GM18526 (cell line): ENCODE measurements around the gene SORBS1.

Experiments used
- POLR2A ChIP-seq: IDR thresholded peaks from 3 replicates; pipeline ENCODE4 v1.6.1; 2011; ENCODE audit not compliant: insufficient read length; ENCODE audit errors: extremely low read depth

Gene SORBS1

DNA sequence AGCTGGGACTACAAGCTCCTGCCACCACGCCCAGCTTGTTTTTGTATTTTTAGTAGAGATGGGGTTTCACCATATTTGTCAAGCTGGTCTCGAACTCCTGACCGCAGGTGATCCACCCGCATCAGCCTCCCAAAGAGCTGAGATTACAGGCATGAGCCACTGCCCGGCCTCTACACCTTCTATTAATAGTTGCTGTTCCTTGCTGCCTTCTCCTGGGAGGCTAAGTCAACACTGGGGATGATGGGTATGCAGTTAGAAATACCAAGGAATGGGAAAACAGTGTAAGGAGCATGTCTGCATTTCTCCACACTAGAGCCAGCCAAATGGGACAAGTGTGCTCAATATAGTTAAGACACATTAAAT, 173.1 kb downstream of the SORBS1 start:
- TF ChIP-seq POLR2A, result no peak

DNA sequence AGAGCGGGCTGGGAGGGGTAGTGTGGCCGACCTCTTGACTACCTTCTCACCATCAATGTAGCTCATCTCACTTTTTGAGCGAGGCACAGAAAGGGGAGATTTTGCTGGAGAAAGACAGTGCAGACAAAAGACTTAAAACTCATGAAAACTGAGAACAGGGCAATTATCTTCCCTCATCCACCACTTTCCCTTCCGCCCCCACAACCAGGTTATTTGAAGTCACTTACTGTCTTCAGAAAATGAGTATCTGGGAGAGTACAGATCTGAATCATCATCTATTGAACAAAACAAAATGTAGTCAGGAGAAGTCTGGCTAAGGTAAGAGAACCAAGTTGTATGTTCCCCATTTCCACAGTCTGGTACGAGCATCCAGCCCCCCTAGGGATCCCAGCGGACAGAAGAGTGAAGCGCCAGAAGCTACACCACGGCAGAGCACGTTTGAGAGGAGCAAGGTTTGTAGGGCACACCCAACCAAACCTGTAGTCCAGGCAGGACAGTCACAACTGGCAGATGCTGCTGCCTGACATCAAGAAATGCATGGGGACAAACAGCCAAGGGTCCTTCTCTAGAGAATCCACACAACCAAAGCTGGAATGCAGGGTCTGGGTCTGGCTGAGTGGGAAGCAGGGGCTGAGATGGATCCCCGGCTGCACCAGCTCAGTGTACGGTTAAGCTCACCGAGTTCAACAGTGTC, 177.0 kb downstream of the SORBS1 start:
- TF ChIP-seq POLR2A, result no peak

DNA sequence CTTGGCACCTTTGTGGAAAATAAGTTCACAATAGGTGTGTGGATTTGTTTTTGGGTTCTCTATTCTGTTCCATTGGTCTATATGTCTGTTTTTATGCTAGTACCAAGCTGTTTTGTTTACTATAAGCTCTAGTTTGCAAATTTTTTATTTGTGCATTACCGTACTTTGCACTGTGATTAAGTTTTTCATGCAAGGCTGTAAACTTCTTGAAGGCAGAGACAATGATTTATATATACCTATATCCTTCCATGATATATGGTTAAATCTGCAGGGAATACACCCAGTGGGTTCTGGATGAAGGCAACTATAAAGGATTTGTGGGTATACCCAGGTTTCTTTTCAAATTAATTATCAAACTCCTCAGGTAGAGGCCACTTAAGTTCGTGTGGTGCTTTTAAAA, 178.6 kb downstream of the SORBS1 start:
- TF ChIP-seq POLR2A, result no peak

DNA sequence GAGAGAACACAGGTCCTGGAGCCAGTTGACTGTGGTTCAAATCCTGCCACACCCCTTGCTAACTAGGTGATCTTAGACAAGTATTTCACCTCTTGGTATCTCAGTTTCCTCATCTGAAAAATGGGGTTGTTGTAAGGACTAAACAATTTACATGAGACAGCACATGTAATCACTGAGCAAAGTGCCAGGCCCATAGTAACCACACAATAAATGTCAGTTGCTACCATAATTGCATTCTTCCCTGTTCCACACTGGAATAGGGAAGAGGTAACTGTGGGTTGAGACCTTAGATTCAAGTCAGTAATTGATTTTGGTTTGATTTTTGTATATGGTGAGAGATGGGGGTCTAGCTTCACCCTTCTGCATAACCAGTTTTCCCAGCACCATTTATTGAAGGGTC, 179.0 kb downstream of the SORBS1 start:
- no peak for TF ChIP-seq POLR2A

DNA sequence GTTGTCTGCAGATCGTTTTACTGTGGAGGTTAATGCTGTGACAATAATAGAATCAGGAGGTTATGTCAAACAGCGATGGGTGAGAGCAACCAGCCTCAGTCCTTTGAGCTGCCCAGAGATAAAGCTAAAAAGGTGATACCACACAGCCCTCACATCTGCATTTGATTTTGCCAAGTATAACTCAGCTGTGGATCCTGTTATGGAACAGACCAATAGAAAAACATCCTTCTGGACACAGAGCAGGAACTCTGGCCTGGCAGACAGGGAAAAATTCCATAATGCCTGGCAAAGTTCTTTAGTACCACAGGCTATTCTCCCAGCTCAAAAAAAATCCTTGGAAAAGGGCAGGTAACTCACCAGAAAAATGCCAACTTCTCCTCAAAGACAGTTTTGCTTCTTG, 183.2 kb downstream of the SORBS1 start:
- TF ChIP-seq POLR2A, result no peak

DNA sequence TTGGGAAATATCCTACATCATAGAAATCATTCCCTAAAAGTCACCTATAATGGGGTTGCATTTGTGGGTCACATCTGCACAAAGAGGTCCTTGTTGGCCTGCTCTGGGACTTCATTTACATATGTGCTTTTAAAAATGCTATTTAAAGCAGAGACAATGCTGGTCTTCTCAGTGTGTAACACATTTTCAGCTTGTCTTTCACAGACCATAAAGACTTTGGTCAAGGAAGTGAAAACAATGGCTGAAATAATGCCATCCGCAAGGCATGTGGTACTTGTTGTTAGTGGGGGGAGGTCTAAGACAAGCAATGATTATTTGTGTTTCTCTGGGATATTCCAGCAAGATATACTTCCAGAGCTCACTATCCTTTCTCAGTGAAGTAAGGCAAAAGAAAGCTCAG, 185.8 kb downstream of the SORBS1 start:
- no peak for TF ChIP-seq POLR2A

DNA sequence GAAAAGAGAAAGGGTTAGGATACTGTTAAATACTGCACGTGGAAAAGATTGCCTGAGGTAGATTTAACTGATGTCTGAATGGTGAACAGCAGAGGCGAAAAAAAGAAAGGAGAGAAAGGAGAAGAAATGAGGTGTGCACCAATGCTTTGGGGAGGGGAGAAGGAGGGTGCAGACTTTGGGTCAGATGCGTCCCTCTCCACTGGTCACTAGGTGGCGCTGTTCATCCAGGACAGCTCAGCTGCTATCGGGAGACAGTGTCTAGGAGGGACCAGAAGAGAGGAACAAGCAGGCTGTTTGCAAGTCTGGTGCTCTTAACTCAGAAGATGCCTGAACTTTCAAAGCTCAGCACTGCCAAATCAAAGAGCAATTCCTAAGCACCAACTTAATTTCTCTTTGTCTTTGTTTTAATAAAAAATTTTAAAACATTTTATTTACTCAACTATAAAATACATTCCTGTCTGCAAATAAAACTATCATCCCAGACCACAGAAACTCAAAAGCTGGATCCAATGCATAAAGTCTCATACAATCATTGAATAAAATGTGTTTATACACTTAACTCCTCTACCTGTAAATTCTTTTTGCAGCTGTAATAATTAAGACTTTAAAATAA, 186.5 kb downstream of the SORBS1 start:
- TF ChIP-seq POLR2A, result no peak

DNA sequence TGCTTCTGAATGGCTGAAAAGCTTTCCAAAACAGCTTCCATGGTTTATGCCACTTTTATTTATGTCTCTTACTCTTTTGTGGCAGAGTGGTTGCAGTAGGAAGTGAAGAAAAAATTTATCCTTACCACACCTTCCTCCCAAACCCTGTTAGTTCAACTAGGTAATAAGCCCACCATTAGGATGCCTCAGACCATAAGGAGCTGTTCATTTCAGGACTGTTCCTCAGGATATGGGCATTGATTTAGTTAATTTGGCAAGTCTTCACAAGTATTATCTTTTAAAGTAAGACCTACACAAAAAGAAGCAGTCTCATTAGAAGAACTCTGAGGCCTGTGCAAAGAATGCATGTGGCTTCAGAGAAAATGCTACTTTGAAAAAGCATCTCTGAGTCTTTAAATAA, 187.5 kb downstream of the SORBS1 start:
- TF ChIP-seq POLR2A, result no peak

DNA sequence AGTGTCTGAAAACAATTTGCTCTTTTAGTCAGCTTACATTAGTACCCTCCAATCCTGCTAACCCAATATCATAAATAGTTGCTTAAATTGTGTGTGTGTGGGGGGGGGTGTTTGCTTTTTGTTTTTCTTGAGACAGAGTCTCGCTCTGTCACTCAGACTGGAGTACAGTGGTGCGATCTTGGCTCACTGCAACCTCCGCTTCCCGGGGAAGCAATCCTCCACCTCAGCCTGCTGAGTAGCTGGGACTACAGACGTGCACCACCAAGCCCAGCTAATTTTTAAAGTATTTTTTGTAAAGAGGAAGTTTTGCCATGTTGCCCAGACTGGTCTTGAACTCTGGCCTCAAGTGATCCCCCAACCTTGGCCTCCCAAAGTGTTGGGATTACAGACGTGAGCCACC, 196.8 kb downstream of the SORBS1 start:
- no peak for TF ChIP-seq POLR2A

DNA sequence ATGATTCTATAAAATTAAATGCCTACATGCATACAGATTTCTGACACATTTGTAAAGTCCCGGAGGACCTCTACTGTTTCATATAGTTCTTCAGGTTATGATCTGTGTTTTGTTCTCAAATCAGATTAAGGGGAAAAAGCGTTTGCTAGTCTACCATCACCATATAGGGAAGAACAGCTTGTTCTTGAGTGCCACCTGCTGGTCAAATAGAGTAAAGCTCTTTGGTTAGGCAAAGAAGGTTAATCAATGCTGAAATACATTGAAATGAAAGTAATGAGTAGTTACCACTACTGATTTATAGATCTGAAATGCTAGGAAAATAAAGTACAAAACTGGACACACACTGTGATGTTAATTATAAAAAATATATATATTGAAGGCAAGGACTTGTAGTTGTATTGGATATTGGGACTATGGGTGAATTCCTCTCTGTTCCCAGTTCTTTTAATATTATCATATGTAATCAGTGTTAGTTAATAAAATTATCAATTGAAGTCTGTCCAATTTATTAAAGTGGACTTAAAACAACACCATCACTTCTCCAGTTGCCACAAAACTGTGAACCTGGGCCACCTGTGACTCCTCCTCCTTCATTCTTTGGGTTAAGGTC, 197.8 kb downstream of the SORBS1 start:
- TF ChIP-seq POLR2A, result no peak

DNA sequence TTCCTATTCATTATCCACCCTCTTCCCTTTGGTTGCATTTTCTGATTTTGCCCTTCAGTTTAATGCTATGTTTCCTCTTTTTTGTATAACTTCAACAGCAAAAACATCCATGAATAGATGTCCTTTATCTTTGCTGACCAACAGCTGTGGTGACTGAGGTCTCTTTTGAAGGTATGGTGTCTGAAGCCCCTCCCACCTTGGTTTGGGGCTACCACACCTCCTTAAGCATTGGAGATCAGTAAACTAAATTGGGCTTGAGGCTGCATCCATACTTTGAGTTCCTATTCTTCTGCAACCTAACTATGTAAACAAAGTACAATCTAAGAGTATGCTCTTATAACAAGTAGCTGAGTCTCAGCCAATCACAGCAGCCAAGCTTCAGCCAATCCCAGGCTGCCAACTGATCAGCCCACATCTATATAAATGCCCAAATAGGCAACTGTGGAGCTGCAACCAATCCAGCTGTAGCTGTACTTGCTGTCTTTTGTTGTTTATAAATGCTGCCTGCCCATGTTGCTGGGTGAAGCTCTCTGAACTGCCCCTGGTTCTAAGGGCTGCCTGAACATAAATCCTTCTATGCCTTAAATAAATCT, 201.0 kb downstream of the SORBS1 start:
- no peak for TF ChIP-seq POLR2A

DNA sequence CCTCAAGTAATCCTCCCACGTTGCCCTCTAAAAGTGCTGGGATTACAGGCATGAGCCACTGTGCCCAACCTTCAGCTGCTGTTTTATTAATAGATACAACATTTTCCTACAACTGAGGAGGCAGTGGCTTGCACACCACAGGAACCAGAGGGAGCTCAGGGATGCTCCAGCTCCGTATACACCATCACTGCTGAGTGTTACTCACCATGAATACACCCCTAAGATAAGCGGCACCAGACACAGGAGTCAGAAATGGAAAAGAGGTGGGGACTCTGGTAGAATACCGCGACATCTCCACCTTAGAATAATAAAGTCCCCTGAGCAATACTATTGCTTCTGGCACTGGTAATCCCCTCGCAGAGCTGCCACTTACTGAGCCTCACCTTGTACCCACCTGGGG, 201.7 kb downstream of the SORBS1 start:
- TF ChIP-seq POLR2A, result no peak

DNA sequence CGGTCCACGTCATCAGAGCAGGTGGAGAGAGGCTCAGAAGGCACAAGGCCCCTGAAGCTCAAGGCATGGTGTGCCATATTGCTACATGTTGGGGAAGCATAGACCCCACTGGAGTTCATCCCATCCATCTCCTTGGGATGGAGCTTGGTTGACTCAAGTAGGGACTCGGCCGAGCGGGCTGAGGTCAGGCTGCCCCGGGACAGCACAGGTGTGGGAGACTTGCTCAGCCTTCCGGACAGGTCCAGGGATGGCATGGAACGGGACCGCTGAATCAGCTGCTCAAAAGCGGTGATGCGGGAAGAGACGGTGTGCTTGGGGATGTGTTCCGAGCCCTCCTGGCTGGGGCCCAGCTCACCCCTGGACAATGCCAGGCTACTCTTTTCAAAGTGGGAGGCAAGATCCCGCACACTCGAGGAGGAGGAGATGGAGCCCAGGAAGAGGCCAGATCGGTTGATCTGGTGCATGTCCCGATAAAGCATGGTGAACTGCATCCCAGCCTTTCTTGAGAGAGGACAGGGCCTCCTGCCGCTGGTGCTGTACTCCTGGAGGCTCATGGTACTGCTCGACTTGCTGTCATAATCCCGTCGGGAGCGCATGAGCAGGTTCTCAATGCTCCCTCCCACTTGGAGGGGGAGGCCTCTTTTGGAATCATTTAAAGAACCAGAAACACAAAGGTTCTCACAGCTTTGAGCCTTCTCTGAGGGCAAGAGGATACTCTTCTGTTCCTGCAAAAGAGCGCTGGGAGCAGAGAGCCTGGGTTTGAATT, 204.8 kb downstream of the SORBS1 start:
- TF ChIP-seq POLR2A, result no peak

DNA sequence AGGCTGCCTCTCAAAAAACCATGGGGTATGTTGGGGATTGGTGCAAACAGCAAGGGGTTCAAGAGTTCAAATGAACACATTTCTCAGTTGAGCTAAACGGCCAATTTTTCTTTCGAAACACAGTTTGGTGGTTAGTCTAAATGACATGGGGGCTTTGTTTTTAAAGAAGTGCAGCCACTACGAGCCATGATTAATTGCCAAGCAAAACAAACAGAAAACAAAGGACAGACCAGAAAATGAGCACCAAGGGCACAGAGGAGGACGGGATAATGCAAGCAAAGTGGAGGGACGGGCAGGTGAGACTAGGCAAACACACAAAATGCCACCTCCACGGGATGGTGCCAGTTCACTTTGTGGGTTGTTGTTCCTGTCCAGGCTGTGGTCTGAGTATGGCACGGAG, 205.9 kb downstream of the SORBS1 start:
- no peak for TF ChIP-seq POLR2A

DNA sequence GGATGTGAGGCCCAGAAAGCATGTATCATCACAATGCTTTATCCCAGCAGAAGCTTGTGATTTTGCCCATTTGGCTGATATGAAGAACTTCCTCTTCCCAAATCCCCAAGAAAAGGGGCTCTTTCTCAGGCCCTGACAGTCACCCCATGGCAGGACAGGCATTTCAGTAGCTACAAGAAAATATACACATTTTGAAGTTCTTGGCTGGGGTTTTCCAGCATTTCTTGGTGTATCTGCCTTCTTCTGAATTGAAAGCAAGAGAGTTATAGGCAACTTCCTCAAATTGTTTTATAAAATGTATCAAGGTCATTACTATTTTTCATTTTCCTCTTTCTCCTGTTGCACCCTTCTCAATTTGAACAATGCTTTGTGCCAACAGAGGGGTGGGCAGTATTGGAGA, 207.1 kb downstream of the SORBS1 start:
- TF ChIP-seq POLR2A, result no peak

DNA sequence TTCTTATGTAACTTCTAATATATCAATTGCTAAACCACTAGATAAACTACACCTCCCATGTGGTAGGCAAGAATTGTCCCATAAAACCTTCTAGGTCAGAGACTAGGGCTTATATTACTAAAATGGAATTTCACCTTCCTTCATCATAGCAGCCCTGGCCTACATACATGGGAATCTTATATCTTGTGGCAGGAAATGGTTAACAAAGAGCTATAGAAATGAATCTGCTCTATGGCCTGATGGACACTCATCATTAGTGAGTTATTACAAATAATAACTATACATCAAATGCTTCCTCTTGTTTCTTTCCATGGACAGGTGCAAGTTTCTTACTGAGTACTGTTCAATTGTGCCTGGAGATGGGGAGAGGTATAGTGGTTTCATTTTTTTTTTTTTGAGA, 208.0 kb downstream of the SORBS1 start:
- TF ChIP-seq POLR2A, result no peak
